GM19193 (cell line): Measurements from ENCODE around the gene CCDC148.

ENCODE experiments used
- POLR2A ChIP-seq: IDR thresholded peaks from 4 replicates; pipeline ENCODE4 v1.6.1; 2011; ENCODE audit not compliant: insufficient read depth, insufficient read length; ENCODE audit errors: extremely low read depth

CCDC148 gene

GRCh38 chr2:158460632-158461297 lies 4.2 kb upstream of the CCDC148 start:
- no peak for TF ChIP-seq POLR2A

- no peak for TF ChIP-seq POLR2A
Observed at GRCh38 chr2:158459161-158460003, 2.8 kb upstream of the CCDC148 start.

- no peak for TF ChIP-seq POLR2A
Observed at GRCh38 chr2:158458617-158458920, 2.0 kb upstream of the CCDC148 start.

GRCh38 chr2:158457826-158458616 lies 1.5 kb upstream of the CCDC148 start:
- no peak for TF ChIP-seq POLR2A

- no peak for TF ChIP-seq POLR2A
Observed at GRCh38 chr2:158457092-158457825, 706 bp upstream of the CCDC148 start.

- no peak for TF ChIP-seq POLR2A
Observed at GRCh38 chr2:158443606-158444005, 12.9 kb downstream of the CCDC148 start.

GRCh38 chr2:158432117-158432516 lies 24.4 kb downstream of the CCDC148 start:
- TF ChIP-seq POLR2A, result no peak

GRCh38 chr2:158414538-158414937 lies 42.0 kb downstream of the CCDC148 start:
- TF ChIP-seq POLR2A, result no peak

- TF ChIP-seq POLR2A, result no peak
Observed at GRCh38 chr2:158413581-158413980, 43.0 kb downstream of the CCDC148 start.

GRCh38 chr2:158412206-158412605 lies 44.3 kb downstream of the CCDC148 start:
- no peak for TF ChIP-seq POLR2A

- TF ChIP-seq POLR2A, result no peak
Observed at GRCh38 chr2:158411748-158412147, 44.8 kb downstream of the CCDC148 start.

- no peak for TF ChIP-seq POLR2A
Observed at GRCh38 chr2:158410132-158410531, 46.4 kb downstream of the CCDC148 start.

- TF ChIP-seq POLR2A, result no peak
Observed at GRCh38 chr2:158407031-158407430, 49.5 kb downstream of the CCDC148 start.

- TF ChIP-seq POLR2A, result no peak
Observed at GRCh38 chr2:158405341-158405740, 51.2 kb downstream of the CCDC148 start.

- TF ChIP-seq POLR2A, result no peak
Observed at GRCh38 chr2:158403237-158403636, 53.3 kb downstream of the CCDC148 start.

GRCh38 chr2:158402665-158403064 lies 53.9 kb downstream of the CCDC148 start:
- no peak for TF ChIP-seq POLR2A

- no peak for TF ChIP-seq POLR2A
Observed at GRCh38 chr2:158395166-158395565, 61.4 kb downstream of the CCDC148 start.
